Urinary bladder (tissue), 4 donors: ENCODE results near the gene PA2G4. TPM values are rescaled to one million over a fixed set of nuclear protein-coding genes. Genes with fewer than 3 reads are reported as not detected.

Experiments used
- DNase-seq: peaks from one replicate; pipeline ENCODE4 v3.0.0-alpha.2; 2015; ENCODE audit errors: extremely low spot score
- H3K27ac ChIP-seq: one replicate; pipeline ENCODE4 v1.5.1; 2013; ENCODE audit warnings: low read depth, mild to moderate bottlenecking, moderate library complexity
- H3K36me3 ChIP-seq: one replicate; pipeline ENCODE4 v1.6.1; 2013; ENCODE audit warnings: mild to moderate bottlenecking, moderate library complexity; ENCODE audit not compliant: insufficient read depth
- H3K4me1 ChIP-seq: one replicate; pipeline ENCODE4 v1.6.1; 2013; ENCODE audit warnings: mild to moderate bottlenecking, moderate library complexity; ENCODE audit not compliant: insufficient read depth
- H3K4me3 ChIP-seq: one replicate; pipeline ENCODE4 v1.5.1; 2013; ENCODE audit warnings: low read depth, low read length
- WGBS: extraction: QIAGEN DNeasy Blood & Tissue Kit; methylation state at CpG from one replicate; pipeline ENCODE4 v1.1.7; 2013; 5-methylcytosine and 5-hydroxymethylcytosine counted together
- polyA plus RNA-seq: library from polyadenylated mRNA; stranded (reverse); fragments of 200-250 nt; gene quantifications from one replicate; pipeline ENCODE4 v1.2.3, GENCODE V29; 2013
- total RNA-seq: library from RNA; depleted of rRNA; stranded (reverse); fragments of >200 nt; gene quantifications from one replicate; pipeline ENCODE4 v1.2.3, GENCODE V29; 2014
- donor health status: healthy with polysubstance abuse.
- donor health status: healthy.

The PA2G4 gene
- total and polyA plus RNA-seq, 2 donors, result 64.6 to 121 TPM

DNA sequence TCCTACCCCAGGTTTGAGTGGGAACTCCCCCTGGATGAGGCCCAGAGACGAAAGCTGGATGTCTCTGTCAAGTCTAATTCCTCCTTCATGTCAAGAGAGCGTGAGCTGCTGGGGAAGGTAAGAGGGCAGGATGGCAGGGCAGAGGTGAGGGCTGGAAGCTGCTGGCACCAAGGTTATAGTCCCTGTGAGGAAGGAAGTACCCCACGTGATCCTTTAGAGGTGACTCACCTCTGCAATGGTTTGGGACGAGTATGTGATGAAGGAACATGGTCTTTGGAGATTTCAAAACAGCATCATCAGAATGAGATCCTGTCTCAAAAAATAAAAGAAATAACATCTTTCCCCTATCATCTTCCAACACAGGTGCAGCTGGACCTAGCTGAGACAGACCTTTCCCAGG lies 38.9 kb downstream of the PA2G4 start:
- 79% methylated on average over 4 of the region's 4 CpGs for WGBS
- no peak for DNase-seq
- H3K27ac ChIP-seq, result no peak overlapping the region
- peaks cover under 1% of the 10 kb centered on the region for H3K36me3 ChIP-seq
- no peak overlapping the region for H3K4me3 ChIP-seq
- H3K4me1 ChIP-seq, result peaks cover 3% of the 10 kb centered on the region

DNA sequence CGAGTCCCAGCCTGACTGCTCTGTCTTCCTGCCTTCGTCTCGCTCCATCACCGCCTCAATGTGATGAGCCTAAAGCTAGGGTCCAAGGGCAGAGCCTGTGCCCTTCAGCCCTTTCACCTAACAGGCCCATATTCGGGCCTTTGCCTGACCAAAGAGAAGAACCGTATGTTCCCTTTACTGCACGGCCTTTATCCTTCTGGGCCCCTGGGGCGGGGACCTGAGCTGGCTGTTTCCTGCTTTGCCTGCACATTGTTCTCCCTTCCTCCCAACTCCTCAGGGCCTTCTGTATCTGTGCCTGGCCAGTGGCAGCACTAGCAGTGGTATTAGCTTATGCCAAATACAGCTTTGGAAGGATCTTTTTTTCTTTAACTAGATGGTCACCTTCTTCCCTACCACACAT lies 39.5 kb downstream of the PA2G4 start:
- Histone ChIP-seq H3K4me1 (peaks cover 3% of the 10 kb centered on the region), H3K36me3 (no peaks in the 10 kb centered on the region), H3K4me3 (no peak overlapping the region), H3K27ac (no peak overlapping the region)
- 79% methylated on average over 8 of the region's 8 CpGs for WGBS
- no peak for DNase-seq

DNA sequence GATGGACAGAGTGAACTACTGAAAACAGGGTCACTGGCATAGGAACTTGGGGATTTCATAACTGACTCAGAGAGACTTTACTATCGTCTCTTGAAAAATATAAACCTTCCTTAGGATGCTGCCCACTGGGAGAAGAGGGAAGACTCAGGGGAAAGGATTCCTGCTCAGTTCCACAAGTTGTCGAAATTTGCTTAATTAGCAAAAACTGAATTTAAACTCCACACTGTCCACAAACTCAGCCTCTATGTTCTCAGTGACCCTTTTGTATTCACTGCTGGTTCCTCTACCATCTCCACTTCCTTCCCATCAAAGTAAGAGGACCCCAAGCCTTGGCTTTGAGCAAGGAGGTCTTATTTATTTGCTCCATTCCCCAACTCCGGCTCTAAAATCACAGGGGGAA lies 40.9 kb downstream of the PA2G4 start:
- WGBS, result 84% methylated on average over 3 of the region's 3 CpGs
- Histone ChIP-seq H3K4me1 (peaks cover 3% of the 10 kb centered on the region), H3K4me3 (no peak overlapping the region), H3K27ac (no peak overlapping the region), H3K36me3 (no peaks in the 10 kb centered on the region)
- no peak for DNase-seq

- no peak for DNase-seq
- Histone ChIP-seq H3K36me3 (no peaks in the 10 kb centered on the region), H3K4me3 (no peak overlapping the region), H3K27ac (no peak overlapping the region), H3K4me1 (peaks cover 3% of the 10 kb centered on the region)
- 51% methylated on average over 13 of the region's 13 CpGs for WGBS
Observed at GRCh38 chr12:56146492-56147460, 42.4 kb downstream of the PA2G4 start.

- 67% methylated on average over 3 of the region's 3 CpGs for WGBS
- peaks cover 4% of the 10 kb centered on the region for H3K4me1 ChIP-seq
- H3K4me3 ChIP-seq, result no peak overlapping the region
- no peak overlapping the region for H3K27ac ChIP-seq
- DNase-seq, result no peak
- no peaks in the 10 kb centered on the region for H3K36me3 ChIP-seq
Observed at GRCh38 chr12:56150563-56150962, 46.2 kb downstream of the PA2G4 start.

- H3K4me1 ChIP-seq, result peaks cover 3% of the 10 kb centered on the region
- 9% methylated on average over 12 of the region's 12 CpGs for WGBS
- H3K4me3 ChIP-seq, result peak overlapping the region; percentile 52
- no peak for DNase-seq
- H3K36me3 ChIP-seq, result no peaks in the 10 kb centered on the region
- peak overlapping the region; percentile 85 for H3K27ac ChIP-seq
Observed at GRCh38 chr12:56151672-56152131, 47.3 kb downstream of the PA2G4 start.

GRCh38 chr12:56152132-56152755 lies 47.9 kb downstream of the PA2G4 start, which contains the start of gene MYL6B:
Gene MYL6B, plus strand, starts transcription at chr12:56152587. Its CDS starts 1,332 bp downstream, at chr12:56153919.
- peak within 1 kb of the TSS; percentile 85 for H3K27ac ChIP-seq
- H3K36me3 ChIP-seq, result no peaks in the 10 kb centered on the region
- WGBS, result under 1% methylated on average over 37 of the region's 37 CpGs
- peak within 1 kb of the TSS; percentile 52 for H3K4me3 ChIP-seq
- H3K4me1 ChIP-seq, result peaks cover 1% of the 10 kb centered on the region
- DNase-seq, result peak; percentile 87

- H3K27ac ChIP-seq, result no peak overlapping the region
- no peaks in the 10 kb centered on the region for H3K36me3 ChIP-seq
- H3K4me1 ChIP-seq, result peaks cover 1% of the 10 kb centered on the region
- no peak for DNase-seq
- H3K4me3 ChIP-seq, result peak overlapping the region; percentile 52
- 9% methylated on average over 8 of the region's 8 CpGs for WGBS
Observed at GRCh38 chr12:56152756-56153677, 48.7 kb downstream of the PA2G4 start.

DNA sequence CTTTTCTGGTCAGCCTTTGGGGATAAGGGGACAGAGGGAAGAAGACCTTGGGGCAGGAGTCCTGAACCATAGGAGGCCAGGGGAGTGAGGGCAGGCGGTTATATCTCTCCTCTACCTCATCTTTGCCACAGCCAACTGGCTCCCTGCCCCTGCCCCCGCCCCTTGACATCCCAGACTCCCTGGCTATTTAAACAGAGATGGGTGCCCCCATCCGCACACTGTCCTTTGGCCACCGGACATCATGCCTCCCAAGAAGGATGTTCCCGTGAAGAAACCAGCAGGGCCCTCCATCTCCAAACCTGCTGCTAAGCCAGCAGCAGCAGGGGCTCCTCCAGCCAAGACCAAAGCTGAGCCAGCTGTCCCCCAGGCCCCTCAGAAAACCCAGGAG lies 49.3 kb downstream of the PA2G4 start:
- 78% methylated on average over 5 of the region's 5 CpGs for WGBS
- Histone ChIP-seq H3K4me3 (no peak overlapping the region), H3K4me1 (peaks cover 1% of the 10 kb centered on the region), H3K36me3 (no peaks in the 10 kb centered on the region), H3K27ac (no peak overlapping the region)
- DNase-seq, result no peak

- Histone ChIP-seq H3K4me3 (no peak overlapping the region), H3K36me3 (no peaks in the 10 kb centered on the region), H3K4me1 (peaks cover 1% of the 10 kb centered on the region), H3K27ac (no peak overlapping the region)
- no peak for DNase-seq
- WGBS, result 97% methylated on average over 1 of the region's 1 CpG
Observed at GRCh38 chr12:56154246-56154771, 50.0 kb downstream of the PA2G4 start.

DNA sequence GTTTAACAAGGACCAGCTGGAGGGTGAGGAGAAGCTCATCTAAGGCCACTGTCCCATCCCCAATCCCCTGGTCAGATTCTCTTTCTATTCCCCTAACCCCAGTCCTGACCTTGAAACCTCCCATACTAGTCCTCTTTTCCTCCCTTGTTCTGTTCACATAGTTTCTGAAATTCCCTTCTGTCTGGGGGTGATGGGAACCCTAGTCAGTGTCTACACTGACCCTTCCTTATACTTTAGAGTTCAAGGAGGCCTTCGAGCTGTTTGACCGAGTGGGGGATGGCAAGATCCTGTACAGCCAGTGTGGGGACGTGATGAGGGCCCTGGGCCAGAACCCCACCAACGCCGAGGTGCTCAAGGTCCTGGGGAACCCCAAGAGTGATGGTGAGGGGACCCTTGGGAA lies 50.5 kb downstream of the PA2G4 start:
- H3K4me1 ChIP-seq, result peaks cover 1% of the 10 kb centered on the region
- no peaks in the 10 kb centered on the region for H3K36me3 ChIP-seq
- WGBS, result 95% methylated on average over 5 of the region's 5 CpGs

DNA sequence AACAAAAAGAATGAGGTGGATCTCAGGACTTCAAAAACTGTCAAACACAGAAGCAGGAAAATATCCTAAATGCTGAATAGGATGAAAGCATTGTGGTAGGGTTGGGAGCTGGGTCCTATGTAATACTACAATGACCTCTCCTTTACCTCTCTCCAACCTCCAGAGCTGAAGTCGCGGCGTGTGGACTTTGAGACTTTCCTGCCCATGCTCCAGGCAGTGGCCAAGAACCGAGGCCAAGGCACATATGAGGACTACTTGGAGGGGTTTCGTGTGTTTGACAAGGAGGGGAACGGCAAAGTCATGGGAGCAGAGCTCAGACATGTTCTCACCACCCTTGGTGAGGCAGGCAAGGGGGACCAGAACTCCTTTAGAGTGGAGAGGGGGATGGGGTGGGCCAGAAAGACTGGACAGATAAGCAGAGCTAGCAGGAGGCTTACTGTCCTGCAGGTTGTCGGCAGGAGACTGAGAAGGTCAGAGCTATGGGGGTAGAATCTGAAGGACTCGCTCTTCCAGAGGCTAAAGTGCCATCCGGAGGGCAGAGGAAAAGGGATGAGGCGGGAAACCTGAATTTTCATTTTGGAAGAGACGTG lies 51.0 kb downstream of the PA2G4 start:
- no peak for DNase-seq
- Histone ChIP-seq H3K4me3 (no peak overlapping the region), H3K36me3 (no peaks in the 10 kb centered on the region), H3K4me1 (peaks cover 1% of the 10 kb centered on the region), H3K27ac (no peak overlapping the region)
- 93% methylated on average over 11 of the region's 11 CpGs for WGBS

More for the DNA sequence above, 50.5 kb downstream of the PA2G4 start:
- Histone ChIP-seq H3K27ac (no peak overlapping the region), H3K4me3 (no peak overlapping the region)
- DNase-seq, result no peak
